ENCODE data around the gene HOXC5.

HOXC5 gene

DNA sequence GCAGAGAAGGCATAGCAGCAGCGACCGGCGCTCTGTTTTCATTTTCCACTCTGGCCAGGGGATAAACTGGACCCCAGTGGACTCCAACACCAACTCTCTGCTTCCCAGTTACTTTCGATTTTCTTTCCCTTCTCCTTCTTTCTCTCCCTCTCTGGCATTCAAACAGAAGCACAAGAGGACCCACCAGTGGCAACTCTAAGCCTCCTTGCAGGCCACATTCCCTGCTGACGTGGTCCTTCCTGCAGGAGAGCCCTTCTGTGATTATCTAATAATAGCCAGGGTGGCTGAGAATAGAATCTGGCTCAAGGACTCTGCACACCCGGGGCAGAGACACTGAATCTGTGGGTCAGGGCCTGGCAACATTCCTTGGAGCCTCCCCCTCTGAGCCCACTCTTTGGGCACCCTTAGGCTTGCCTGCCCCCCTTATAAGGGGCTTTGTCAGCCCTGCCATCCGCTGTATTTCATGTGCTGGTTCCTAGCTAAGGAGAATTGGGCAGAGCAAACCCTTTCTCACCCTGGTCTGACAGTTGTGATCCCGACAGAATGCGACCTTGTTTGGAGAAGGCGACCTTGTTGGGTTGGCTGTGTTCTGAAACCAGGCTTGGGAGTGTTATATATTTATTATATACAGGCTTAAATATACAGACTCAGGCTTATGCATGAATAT, 12.8 kb upstream of the HOXC5 start:
- no peak for DNase-seq (ENCODE audit: low read depth in 2 of 2)

DNA sequence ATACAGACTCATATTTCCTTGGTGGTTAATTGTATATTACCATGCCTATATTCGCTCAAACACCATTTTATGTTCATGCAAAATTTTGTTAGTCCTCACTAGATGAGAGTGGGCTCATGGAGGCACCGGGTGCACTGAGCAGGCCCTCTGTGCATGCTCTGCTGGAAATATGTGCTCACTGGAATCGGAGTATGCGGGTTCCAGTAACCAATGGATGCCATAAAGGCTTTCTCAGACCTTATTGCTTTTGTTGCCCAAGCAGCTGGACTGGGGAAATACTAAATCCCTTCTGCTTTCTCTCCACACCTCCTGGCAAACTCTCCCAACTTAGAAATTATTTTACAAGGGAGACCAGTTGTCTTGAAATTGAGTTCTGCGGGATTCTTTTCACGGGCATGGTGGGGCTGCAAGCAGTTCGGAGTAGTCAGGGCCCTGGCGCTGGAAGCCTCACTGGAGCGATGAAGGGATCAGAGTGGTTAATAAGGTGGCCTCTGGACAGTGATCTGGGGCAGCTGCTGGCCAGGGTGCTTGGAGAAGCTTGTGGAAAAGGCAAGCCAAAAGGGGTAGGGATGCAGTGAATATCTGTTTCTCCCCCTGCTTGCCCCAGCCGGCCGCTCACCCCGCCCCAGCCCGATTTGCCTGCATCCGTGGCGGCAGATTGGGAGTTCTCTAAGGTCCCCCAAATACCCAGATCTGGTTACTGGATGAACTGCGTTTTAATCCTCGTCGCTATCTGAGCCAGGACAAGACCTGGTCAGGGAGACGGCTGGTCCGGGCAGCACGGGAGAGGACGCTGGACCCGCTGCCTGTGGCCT, 12.1 kb upstream of the HOXC5 start:
- no peak for DNase-seq (ENCODE audit: low read depth in 2 of 2)

DNA sequence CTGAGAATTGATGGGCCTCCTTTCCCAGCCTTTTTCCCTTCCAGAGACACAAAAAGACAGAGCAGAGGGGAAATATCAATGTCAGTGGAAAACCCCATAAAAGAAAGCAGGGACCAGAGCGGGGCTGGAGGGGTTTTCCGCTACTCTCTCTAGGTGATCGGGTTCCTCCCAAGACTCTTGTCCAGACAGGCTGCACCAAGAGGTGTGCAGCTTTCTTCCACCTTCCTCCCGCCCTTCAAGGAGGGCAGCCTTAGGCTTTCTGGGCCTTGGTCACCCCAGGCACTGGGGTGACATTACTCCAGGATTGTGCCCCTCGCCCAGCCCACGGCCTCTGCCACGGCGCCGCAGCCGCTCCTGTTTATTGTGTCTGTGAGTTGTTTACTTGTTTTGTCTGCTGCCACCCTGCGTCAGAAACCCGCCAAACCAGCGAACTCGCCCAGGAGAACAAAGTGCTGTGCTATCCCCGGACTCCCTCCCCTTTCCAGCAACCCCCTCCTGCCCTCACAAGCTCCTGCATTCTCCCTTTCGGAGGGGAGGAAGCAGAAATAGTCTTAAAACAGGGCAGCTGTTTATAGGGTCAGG, 11.3 kb upstream of the HOXC5 start:
- DNase-seq (ENCODE audit: low read depth in 2 of 2): no peak

DNA sequence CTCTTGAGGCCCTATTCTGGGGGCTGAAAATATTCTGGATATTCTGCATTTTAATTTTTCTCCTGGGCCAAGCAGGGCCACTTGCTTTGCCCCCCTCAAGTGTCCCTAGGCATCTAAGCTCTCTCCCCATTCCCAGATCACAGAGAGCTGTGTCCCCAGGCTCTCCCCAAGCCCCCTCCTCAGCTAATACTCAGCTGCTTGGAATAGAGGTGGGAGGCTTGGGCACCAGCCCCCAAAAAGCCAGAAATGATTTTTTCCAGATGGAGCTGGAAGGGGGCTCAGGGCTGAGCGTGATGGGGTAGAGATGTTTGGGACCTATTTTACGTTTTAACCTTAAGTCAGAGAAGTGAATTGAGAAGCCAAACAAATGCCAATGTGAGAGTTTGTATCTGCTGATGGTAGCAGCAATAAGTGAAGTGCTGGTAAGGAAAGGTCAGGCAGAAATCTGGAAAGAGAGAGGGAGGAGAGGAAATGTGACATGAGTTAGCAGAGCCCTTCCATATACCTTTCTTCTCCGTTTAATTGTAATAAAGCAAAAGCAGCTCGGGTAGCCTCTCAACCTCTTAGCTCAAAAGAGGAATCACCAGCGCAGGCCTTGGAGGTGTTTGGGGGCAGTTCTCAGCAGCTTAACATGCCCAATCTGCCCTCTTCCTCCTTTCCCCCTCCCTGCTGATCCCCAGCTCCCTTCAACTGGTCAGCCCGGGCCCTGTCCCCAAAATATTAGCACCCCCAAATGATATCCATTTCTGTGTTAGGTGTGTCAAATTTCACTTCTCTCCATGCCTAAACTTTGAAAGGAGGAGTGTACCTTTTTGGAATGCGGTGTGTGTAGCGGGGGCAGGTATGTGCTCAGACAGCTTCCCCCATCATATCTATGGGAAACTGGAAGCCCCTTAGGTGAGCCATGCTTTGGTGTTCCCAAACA, 9.6 kb upstream of the HOXC5 start:
- DNase-seq (ENCODE audit: low read depth in 2 of 2): no peak

DNA sequence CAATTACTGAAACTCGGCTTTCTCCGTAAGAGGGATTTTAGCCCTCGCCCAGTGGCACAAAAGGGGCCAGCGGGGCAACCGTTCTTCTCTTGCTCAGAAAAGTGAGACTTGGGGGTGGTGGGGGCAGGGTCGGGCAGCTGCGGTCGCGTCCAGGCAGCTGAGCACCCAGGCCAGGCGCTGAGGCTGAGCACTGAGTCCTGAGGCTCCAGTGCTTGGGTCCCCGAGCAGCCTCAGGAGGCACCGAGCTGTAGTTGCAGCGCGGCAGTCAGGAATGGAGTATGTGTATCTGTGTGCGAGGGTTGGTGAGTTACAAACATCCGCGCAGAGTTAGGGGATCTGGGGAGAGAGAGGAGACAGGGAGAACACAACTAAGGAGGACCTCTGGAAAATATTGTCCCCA, 8.7 kb upstream of the HOXC5 start:
- no peak for DNase-seq (ENCODE audit: low read depth in 2 of 2)

DNA sequence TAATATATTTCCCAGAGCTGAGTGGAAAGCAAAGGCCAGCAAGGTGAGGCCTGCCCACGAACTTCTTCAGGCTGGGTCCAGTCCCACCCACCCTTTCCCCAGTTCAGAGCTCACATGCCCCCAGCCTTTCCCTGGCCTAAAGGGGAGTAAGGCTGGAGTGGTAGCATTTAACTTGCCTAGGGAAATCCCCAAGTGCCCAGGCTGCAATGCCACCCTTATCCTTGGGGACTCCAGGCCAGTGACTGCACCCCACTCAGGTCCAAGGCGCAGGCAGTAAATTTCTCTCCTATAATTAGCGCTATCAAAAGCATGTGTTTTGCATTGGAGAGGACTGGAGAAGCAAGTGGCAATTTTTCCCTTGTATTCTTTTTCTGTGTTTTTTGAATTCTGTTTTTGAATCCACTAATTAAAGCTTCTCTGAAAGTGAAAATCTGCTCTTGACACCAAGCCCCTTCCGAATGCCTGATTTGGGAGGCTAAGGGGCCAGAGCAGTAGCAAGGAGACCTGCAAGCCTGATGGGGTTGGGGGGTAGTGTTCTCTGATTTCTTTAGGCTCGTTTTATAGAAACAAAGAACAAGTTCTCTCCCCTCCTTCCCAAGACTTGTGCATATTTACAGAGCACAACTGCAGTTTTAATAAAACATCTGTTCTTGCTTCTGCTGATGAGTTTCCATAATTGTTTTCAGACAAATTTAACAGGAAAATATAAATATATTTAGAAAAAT, 8.1 kb upstream of the HOXC5 start:
- no peak for DNase-seq (ENCODE audit: low read depth in 2 of 2)

DNA sequence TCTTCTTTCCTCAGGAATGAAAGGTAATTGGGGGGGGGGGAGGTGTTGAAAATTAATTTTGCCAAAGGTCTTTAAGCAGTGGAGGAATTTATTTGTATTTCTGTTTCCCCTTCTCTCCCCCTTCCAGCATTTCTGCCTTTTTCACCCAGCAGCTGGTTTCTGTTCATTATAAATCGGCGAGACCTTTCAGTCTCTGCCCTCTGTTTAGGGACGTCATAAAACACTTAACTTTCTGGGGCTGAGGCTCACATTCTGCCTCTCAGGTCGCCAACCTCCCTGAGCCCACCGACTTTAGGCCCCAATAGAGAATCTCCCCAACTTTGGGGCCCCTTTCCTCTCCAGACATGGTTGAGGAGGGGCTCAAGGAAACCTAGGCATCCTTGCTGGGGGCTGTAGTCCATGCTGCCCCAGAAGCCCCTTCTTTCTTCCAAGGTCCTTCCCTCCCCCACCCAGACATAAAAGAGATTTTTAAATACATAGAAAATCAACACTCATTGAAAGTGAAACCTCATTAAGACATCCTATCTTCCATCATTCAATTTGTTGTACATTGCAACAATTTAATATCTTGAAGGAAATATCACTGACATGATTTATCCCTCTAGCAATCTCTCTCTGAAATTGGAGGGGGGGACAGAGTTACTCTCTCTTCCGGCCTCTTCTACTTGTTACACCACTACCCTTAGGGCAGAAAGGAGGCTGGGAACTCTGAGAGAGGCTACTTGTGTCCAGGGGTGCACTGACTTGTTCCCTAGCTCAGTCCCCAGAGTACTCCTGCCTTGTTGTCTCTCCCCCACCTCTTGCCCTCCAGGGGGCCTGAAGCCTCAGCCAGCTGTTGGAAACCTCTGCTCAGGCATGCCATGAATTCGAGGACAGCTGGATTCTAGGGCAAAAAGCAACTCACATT, 7.1 kb upstream of the HOXC5 start:
- DNase-seq (ENCODE audit: low read depth in 2 of 2): no peak

DNA sequence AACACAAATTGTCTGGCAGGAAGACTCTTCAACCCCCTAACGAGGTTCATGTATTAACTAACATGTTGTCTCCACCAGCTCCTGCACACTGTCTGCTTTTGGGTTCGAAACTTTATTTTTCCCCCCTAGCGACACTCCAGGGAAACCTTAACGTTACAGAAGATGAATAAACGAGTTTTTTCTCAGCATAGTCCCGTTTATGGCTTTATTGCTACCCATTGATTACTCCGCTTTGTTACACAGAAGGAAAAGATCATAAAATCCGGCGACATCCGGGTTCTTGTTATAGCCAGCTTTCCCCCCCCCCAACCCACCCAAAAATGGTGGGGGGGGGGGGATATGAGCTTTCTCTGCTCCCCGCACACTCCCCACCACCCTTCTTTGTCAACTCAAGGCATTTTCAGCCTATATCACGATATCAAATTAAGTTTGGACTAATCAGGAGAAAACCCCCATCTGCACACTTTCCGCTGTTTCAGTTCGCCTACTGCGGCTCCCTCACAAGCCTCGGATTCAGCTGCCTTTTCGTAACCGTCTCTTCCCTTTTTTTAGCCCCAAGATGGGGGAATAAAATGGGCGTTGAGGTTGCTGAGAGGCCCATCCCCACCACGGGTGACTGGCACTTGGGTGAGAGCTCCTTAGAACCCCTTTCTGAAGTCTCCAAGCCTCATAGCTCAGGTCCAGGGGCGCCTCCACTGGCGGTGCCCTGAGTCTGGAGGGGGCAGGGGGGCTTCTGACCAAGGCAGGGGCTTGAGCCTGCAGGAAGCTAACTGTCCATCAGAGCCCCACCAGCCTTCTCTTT, 6.0 kb upstream of the HOXC5 start:
- no peak for DNase-seq (ENCODE audit: low read depth in 2 of 2)

DNA sequence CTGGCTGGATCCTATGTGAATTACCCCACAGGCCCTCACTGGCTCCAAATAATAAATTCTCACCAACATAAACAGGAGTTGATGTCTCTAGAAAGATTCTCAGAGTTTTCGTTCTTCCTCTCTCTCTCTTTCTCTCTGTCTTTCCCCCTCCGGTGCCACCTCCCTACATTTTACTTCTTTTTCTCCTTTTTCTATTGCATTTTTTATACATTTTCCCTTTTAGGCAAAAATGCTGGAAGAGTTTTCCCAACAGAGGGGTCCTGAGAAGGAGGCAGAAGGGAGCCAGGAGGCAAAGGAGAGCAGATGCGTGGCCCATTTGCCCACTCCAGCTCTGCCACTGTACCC, 5.4 kb upstream of the HOXC5 start:
- no peak for DNase-seq (ENCODE audit: low read depth in 2 of 2)

DNA sequence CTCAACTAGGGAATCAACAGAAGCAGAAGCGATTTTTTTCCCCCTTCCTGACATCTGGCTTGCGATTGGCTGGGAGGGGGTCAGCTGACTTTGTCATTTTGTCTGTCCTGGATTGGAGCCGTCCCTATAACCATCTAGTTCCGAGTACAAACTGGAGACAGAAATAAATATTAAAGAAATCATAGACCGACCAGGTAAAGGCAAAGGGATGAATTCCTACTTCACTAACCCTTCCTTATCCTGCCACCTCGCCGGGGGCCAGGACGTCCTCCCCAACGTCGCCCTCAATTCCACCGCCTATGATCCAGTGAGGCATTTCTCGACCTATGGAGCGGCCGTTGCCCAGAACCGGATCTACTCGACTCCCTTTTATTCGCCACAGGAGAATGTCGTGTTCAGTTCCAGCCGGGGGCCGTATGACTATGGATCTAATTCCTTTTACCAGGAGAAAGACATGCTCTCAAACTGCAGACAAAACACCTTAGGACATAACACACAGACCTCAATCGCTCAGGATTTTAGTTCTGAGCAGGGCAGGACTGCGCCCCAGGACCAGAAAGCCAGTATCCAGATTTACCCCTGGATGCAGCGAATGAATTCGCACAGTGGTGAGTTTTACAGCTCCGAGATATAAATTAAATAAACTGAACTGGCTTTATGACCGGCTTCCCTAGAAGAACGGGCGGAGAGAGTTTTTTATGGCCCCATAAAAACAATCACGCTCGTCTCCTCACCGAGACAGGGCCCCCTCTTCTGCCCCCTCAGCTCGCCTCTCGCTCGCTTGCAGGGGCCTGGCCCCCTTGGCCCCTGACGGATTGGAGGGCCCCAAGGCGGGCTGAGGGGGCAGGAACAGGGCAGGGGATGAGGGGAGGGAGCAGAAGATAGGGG, 4.3 kb upstream of the HOXC5 start, which contains the start of gene HOXC6:
Gene HOXC6 (plus strand): TSS at position 127 of the 888 bp plus-strand sequence. CDS start 82 bp downstream, at position 209.
- no peak for DNase-seq (ENCODE audit: low read depth in 2 of 2)

DNA sequence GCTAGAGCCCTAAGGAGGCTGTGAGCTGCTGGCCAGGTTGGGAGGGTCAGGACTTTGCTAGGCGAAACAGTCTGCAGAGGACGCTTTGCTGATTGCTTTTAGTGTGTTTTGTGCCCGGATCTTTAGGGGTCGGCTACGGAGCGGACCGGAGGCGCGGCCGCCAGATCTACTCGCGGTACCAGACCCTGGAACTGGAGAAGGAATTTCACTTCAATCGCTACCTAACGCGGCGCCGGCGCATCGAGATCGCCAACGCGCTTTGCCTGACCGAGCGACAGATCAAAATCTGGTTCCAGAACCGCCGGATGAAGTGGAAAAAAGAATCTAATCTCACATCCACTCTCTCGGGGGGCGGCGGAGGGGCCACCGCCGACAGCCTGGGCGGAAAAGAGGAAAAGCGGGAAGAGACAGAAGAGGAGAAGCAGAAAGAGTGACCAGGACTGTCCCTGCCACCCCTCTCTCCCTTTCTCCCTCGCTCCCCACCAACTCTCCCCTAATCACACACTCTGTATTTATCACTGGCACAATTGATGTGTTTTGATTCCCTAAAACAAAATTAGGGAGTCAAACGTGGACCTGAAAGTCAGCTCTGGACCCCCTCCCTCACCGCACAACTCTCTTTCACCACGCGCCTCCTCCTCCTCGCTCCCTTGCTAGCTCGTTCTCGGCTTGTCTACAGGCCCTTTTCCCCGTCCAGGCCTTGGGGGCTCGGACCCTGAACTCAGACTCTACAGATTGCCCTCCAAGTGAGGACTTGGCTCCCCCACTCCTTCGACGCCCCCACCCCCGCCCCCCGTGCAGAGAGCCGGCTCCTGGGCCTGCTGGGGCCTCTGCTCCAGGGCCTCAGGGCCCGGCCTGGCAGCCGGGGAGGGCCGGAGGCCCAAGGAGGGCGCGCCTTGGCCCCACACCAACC, 3.1 kb upstream of the HOXC5 start:
- DNase-seq (ENCODE audit: low read depth in 2 of 2): no peak

DNA sequence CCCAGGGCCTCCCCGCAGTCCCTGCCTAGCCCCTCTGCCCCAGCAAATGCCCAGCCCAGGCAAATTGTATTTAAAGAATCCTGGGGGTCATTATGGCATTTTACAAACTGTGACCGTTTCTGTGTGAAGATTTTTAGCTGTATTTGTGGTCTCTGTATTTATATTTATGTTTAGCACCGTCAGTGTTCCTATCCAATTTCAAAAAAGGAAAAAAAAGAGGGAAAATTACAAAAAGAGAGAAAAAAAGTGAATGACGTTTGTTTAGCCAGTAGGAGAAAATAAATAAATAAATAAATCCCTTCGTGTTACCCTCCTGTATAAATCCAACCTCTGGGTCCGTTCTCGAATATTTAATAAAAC, 2.4 kb upstream of the HOXC5 start:
- DNase-seq (ENCODE audit: low read depth in 2 of 2): no peak

DNA sequence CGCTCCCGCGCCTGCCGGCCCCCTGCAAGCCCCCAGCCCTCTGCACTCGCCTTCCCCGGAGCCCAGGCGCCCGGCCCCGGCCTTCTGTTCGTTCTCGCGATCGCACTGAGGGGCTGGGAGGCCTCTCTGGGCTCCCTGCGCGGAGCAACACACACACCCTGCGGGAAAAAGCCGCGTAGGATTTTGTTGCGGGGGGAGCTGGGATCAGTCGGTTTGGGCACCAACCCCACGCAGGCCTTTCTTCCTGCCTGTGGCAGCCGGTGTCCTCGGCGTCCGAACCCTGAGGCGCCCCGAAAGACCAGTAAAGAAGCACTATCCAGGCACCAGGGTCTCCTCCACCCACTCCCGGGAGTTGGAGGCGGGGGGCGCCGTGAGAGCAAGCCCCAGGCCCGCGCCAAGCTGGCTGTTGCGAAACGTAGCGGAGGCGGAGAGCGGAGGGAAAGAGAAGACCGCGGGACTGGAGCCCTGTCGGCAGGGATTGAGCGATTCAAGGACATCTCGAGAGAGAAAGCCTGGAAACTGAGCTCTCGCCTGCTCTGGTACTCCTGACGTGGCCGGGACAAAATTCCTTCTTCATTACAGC, 1.9 kb upstream of the HOXC5 start:
- no peak for DNase-seq (ENCODE audit: low read depth in 2 of 2)

DNA sequence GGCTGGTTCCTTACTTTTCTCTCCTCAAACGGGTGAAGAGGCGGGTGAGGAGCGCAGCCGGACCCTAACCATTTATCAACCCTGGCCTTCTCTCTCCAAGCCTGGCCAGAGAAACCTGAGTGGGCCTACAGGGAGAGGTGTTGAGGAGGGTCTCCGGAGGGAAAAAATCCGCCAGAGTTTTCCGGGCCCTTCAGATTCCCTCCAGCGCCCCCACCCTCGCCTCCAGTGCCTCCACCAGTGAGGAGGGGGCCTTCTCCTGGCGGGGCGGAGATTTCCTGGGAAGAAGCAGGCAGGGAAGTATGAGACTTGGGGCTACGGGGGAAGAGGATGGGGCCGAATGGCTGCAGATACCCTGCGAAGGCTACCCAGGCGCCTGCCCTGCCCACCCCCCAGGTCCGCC, 1.4 kb upstream of the HOXC5 start:
- DNase-seq (ENCODE audit: low read depth in 2 of 2): no peak

DNA sequence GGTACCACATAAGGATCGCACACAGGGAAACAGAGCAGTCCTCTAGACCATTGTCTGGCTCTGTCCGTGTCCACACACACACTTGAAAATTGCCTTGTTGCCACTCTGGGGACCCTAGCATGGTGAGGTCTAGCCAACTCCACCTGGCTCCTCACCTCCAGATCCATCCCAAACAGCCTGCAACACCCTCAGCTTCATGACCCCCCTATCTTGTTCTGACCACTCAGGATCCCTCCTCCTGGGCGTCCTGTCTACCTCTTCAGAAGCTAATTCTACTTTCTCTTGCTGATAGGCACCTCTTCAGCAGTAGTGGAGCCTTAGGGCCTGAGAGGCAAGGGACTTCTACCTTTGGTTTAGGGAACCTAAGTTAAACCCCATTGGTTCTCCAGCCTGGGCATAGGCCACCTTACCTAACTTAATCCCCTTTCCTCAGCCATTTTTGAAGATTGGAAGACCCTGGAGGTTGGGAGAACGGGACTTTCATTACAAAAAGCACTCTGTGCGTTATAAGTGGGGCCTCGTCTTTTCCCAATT, 697 bp upstream of the HOXC5 start:
- no peak for DNase-seq (ENCODE audit: low read depth in 2 of 2)

DNA sequence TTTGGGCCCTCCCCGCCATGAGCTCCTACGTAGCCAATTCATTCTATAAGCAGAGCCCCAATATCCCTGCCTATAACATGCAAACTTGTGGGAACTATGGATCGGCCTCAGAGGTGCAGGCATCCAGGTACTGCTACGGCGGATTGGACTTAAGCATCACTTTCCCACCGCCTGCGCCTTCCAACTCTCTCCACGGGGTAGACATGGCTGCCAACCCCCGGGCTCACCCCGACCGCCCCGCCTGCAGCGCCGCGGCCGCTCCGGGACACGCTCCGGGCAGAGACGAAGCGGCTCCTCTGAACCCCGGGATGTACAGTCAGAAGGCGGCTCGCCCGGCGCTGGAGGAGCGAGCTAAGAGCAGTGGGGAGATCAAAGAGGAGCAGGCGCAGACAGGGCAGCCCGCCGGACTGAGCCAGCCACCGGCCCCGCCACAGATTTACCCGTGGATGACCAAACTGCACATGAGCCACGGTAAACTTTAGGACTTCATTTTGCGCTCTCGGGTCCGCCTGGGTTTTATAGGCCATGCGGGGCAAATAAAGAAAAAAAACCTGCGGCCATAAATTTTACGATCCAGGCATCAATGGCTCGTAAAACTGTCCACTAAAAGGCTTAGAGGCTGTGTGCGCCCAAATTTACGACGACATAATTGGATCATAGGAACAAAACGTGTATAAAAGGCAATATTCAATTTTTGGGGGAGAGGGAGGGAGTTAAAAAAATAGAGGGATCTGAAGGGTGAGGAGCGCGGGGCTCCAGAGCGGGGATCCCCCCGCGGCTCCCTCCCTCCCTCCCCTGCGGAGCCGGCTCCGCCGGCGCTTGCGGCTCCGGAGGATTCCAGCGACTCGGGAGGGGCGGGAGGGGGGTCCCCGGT, 493 bp downstream of the HOXC5 start:
- DNase-seq (ENCODE audit: low read depth in 2 of 2): no peak
